GM19324 (cell line): ENCODE measurements around the gene MAP3K7.

ENCODE experiments used
- ATAC-seq: cut with Tn5 transposase; IDR thresholded peaks from one replicate; pipeline ENCODE4 v1.9.1; 2021; ENCODE audit warnings: mild to moderate bottlenecking, moderate library complexity; ENCODE audit not compliant: unreplicated experiment, low FRiP score

MAP3K7 gene

GRCh38 chr6:90490030-90490716 is 96.7 kb downstream of the MAP3K7 start:
- no peak for ATAC-seq

DNA sequence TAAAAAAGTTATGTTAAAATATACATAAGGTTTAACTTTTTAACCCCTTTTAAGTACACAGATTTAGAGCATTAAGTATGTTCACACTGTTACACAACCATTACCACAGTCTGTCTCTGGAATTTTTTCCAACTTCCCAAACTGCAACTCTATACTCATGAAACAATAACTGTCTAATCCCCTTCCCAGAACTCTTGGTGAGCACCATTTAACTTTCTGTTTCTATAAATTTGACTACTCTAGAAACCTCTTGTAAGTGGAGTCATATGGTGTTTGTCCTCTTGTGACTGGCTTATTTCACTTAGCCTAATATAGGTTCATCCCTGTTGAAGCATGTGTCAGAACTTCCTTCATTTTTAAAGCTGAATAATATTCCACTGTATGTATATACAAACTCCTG is 98.1 kb downstream of the MAP3K7 start:
- no peak for ATAC-seq

GRCh38 chr6:90485635-90486277 is 101.1 kb downstream of the MAP3K7 start:
- no peak for ATAC-seq

- ATAC-seq: no peak
Measured at GRCh38 chr6:90484903-90485302, 102.0 kb downstream of the MAP3K7 start.

- no peak for ATAC-seq
Measured at GRCh38 chr6:90484385-90484784, 102.5 kb downstream of the MAP3K7 start.

GRCh38 chr6:90483956-90484355 is 102.9 kb downstream of the MAP3K7 start:
- ATAC-seq: no peak

DNA sequence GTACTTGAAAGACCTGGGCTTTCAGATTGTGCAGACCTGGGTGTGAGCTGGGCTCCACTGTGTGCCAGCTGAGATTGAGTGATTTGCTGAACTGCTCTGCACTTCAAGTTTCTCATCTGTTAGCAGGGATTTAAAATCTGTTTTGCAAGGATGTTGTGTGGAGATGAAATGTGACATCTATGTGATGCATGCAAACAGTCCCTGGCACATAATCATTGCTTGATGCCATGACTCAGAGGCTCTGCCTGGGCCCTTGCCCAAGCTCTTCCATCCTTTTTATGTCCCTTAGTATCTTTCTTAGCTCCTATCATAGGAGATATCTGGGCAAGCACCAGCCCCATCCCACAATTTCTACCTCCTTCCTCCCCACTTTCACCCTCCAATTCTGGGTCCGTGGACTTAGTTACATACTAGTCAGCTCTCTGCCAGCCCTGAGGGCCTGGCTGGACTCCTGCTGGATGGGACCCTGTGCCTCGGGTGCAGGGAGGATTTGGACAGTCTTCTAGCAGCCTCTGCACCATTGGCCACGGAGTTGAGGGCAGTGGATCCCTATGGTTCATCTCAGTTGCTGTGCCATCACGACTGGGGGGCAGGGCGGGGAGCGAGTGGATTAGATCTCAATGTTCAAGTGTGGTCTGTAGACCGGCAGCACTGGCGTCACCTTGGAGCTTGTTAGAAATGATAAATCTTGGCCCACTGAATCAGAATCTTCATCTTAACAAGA is 103.6 kb downstream of the MAP3K7 start:
- no peak for ATAC-seq

DNA sequence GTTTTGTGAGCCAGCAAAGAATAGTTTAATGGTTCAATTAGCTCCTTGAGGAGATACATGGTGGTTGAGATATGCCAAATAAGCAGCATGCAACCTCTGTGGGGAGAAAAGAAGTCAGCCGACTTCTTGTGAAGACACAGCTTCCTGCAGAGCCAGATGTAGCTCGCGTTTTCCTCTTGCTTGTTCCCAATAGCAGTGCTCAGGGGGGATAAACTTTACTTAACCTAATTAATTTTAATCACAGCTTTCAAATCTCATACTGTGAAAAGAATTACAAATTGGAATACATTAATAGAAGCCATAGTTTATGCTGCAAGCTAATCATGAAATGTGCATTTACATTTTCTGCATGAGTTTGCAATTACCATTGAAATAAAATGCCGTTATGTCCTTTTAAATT is 106.2 kb downstream of the MAP3K7 start:
- no peak for ATAC-seq

GRCh38 chr6:90479603-90479926 is 107.3 kb downstream of the MAP3K7 start:
- ATAC-seq: no peak

DNA sequence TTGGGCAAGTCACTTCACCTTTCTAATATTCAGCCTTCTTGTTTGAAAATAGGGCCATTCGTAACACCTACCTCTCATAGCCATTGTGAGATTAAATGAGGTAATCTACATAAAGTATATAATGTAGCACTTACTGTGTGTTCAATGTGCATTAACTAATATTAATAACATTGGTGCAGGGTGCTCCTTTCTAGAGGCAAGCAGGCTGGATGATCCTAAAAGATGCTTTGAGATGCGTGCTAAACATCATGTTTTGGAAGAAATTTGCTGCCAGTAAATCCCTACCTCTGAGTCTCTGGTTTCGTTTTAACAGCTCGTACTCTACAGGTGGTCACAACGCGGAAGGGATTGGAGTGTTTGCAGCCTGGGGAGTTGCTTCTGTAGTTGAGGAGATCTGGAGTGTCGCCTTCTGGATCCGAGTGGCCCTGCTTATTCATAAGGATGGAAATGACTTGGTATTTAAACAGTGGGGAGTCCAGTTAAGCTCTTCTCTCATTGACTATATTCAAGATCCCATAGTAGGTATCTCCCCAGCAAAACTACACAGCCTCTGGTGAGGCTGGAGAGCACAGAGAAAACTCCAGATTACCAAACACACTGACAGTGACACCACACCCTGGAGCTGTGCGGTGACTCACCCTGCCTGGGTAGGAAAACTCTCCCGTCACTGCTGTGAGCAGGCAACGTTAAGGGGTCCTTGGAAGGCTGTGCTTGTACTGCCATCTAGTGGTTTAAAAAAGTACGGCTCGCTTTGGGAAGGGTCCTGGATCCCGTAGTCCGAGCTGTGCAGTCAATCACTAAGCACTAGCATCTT is 107.9 kb downstream of the MAP3K7 start:
- ATAC-seq: peak; percentile 79

DNA sequence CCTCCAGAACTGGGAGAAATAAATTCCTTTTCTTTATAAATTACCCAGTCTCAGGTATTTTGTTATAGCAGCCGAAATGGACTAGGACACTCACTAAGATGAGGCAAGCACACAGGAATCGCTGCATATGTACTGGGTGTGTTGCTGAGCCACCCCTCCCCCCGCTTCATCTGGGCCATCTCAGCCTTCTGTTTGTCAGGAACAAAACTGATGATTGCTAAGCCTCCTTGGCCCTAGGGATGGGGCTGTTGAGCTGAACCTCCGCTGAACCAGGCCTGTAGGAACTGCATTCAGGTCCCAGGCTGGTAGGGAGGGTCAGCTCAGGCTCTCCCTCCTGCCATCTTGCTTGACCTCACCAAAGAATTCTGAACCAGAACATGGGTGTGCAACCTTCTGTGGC is 108.6 kb downstream of the MAP3K7 start:
- ATAC-seq: no peak

DNA sequence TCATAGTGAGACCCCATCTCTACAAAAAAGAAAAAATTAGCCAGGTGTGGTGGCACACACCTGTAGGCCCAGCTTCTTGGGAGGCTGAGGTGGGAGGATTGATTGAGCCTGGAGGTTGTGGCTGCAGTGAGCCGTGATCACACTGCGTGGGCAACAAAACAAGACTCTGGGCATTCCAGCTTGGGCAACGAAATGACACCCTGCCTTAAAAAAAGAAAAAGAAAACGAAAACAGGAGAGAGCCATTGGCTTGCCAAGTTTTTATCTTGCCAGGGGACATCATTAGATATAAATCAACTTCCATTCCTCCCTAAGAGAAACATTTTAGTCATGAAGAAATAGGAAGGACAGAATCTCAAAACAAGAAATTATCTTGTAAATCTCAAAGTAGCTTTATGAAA is 109.5 kb downstream of the MAP3K7 start:
- no peak for ATAC-seq

- no peak for ATAC-seq
Measured at GRCh38 chr6:90472716-90473115, 114.2 kb downstream of the MAP3K7 start.

DNA sequence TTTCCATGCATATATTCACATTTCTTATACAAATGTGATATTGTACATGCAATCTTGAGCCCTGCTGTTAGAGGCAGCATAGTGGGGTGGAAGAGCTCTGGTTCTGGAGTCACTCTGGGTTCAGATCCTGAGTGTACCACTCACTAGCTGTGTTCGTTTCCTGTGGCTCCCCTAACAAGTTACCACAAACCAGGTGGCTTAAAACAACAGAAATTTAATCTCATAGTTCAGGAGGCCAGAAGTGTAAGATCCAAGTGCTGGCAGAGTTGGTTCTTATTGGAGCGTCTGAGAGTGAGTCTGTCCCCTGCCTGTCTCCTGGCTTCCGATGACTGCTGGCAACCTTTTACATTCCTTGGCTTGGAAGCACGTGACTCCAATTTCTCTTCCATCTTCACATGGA is 115.6 kb downstream of the MAP3K7 start:
- no peak for ATAC-seq

DNA sequence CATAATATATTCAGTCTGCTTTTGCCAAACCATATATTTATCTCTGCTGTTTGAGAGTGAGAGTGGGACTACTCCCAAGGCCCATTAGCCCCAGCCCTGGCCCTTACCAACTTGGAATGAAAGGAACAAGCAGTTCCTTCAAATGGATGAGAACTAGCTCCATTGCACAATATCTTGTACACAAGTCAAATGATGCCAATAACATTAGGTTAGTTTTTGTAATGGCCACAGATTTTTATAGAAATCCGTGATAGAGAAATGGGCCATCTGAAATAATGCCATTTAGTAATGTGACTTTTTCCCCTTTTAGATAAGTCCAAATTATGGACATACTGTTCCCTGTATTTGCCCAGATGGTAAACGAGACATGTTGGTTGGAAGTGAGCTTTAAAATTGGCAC is 117.0 kb downstream of the MAP3K7 start:
- no peak for ATAC-seq

GRCh38 chr6:90468859-90469258 is 118.0 kb downstream of the MAP3K7 start:
- no peak for ATAC-seq

- no peak for ATAC-seq
Measured at GRCh38 chr6:90468080-90468479, 118.8 kb downstream of the MAP3K7 start.

- no peak for ATAC-seq
Measured at GRCh38 chr6:90467546-90467945, 119.3 kb downstream of the MAP3K7 start.

GRCh38 chr6:90466154-90466940 is 120.5 kb downstream of the MAP3K7 start:
- no peak for ATAC-seq

- no peak for ATAC-seq
Measured at GRCh38 chr6:90465686-90466085, 121.2 kb downstream of the MAP3K7 start.
